GM12891 (cell line): ENCODE results near the gene BRCA2.

ENCODE experiments used
- PAX5 ChIP-seq: IDR thresholded peaks from 2 replicates; pipeline ENCODE4 v1.6.1; 2011; ENCODE audit warnings: low read length, moderate library complexity, mild to moderate bottlenecking; ENCODE audit not compliant: insufficient read depth, severe bottlenecking
- POLR2A ChIP-seq: IDR thresholded peaks from 2 replicates; pipeline ENCODE4 v1.6.1; 2011; ENCODE audit warnings: low read depth, low read length, control low read depth
- POLR2AphosphoS5 ChIP-seq: IDR thresholded peaks from 2 replicates; pipeline ENCODE4 v1.6.1; 2011; ENCODE audit warnings: low read depth, low read length, control low read depth
- SPI1 ChIP-seq: IDR thresholded peaks from 2 replicates; pipeline ENCODE4 v1.6.1; 2011; ENCODE audit warnings: low read depth, low read length, control low read depth
- TAF1 ChIP-seq: IDR thresholded peaks from 2 replicates; pipeline ENCODE4 v1.6.1; 2011; ENCODE audit warnings: low read depth, low read length, control low read depth

- no peak for TF ChIP-seq POLR2A
- TF ChIP-seq SPI1: no peak
- TF ChIP-seq TAF1: no peak
- no peak for TF ChIP-seq POLR2AphosphoS5
- TF ChIP-seq PAX5: no peak
Observed at GRCh38 chr13:32378012-32378411, 62.7 kb downstream of the BRCA2 start.
